OCI-LY1 (cell line): ENCODE data around the gene MAGI2.
"Not testable (repeated sequence)": the region's sequence is repeated elsewhere in the genome, so short reads cannot be mapped to it uniquely, and the experiment has no call there.

Source experiments
- H2AFZ ChIP-seq: fragments of 200-600 bp; sonication (generic), shearing (Covaris generic); 2 replicates; pipeline ENCODE4 v1.6.0; 2014; ENCODE audit warnings: antibody characterized with exemption, mild to moderate bottlenecking, low read length
- H3F3A ChIP-seq: fragments of 200-600 bp; sonication (generic), shearing (Covaris generic); 2 replicates; pipeline ENCODE4 v1.6.0; 2014; ENCODE audit warnings: mild to moderate bottlenecking, antibody characterized with exemption, low read length, moderate library complexity; ENCODE audit not compliant: insufficient read depth
- H3K27ac ChIP-seq: fragments of 200-600 bp; sonication (generic); 2 replicates; pipeline ENCODE4 v1.5.1; 2014; ENCODE audit warnings: low read length, mixed run types, mild to moderate bottlenecking, low read depth; ENCODE audit not compliant: poor library complexity, severe bottlenecking
- H3K27me3 ChIP-seq: fragments of 200-600 bp; sonication (generic); 2 replicates; pipeline ENCODE4 v1.6.0; 2014; ENCODE audit warnings: antibody characterized with exemption, mild to moderate bottlenecking, low read length, moderate library complexity; ENCODE audit not compliant: insufficient read depth
- H3K36me3 ChIP-seq: fragments of 200-600 bp; sonication (generic); 2 replicates; pipeline ENCODE4 v1.6.1; 2014; ENCODE audit warnings: mild to moderate bottlenecking, antibody characterized with exemption, low read length, moderate library complexity, mixed read lengths; ENCODE audit not compliant: insufficient read depth
- H3K4me1 ChIP-seq: fragments of 200-600 bp; sonication (generic); 2 replicates; pipeline ENCODE4 v1.5.1; 2014; ENCODE audit warnings: mild to moderate bottlenecking, low read length, moderate library complexity; ENCODE audit not compliant: insufficient read depth, severe bottlenecking
- H3K4me2 ChIP-seq: fragments of 200-600 bp; sonication (generic), shearing (Covaris generic); 2 replicates; pipeline ENCODE4 v1.6.1; 2014; ENCODE audit warnings: low read length
- H3K4me3 ChIP-seq: fragments of 200-600 bp; sonication (generic); 2 replicates; pipeline ENCODE4 v1.5.1; 2014; ENCODE audit warnings: low read length, low read depth, mild to moderate bottlenecking, mixed read lengths; ENCODE audit not compliant: poor library complexity, severe bottlenecking
- H3K79me2 ChIP-seq: fragments of 200-600 bp; shearing (Covaris generic); 2 replicates; pipeline ENCODE4 v1.6.1; 2016; ENCODE audit warnings: mixed run types, low read length, mixed read lengths; ENCODE audit not compliant: insufficient read depth
- H3K9ac ChIP-seq: fragments of 200-600 bp; sonication (generic), shearing (Covaris generic); 2 replicates; pipeline ENCODE4 v1.6.1; 2014; ENCODE audit warnings: mild to moderate bottlenecking, low read length, mixed read lengths
- H3K9me2 ChIP-seq: fragments of 200-600 bp; sonication (generic), shearing (Covaris generic); 2 replicates; pipeline ENCODE4 v1.6.1; 2014; ENCODE audit warnings: low read depth, mild to moderate bottlenecking, low read length, mixed read lengths
- H3K9me3 ChIP-seq: fragments of 200-600 bp; shearing (Covaris generic); 2 replicates; pipeline ENCODE4 v1.6.1; 2014; ENCODE audit warnings: low read length, mixed read lengths
- H4K20me1 ChIP-seq: fragments of 200-600 bp; sonication (generic), shearing (Covaris generic); 2 replicates; pipeline ENCODE4 v1.6.0; 2016; ENCODE audit warnings: mild to moderate bottlenecking, low read length; ENCODE audit not compliant: insufficient read depth
- EZH2 ChIP-seq: fragments of 200-600 bp; sonication (generic), shearing (Covaris generic); IDR thresholded peaks from 2 replicates; pipeline ENCODE4 v1.8.0; 2017; ENCODE audit warnings: borderline replicate concordance, mixed run types, mild to moderate bottlenecking, antibody characterized with exemption, low read length, moderate library complexity, mixed read lengths
- TF ChIP-seq, protein P1 (sequence below): fragments of 200-600 bp; sonication (generic), shearing (Covaris generic); IDR thresholded peaks from 2 replicates; pipeline ENCODE4 v1.5.1; 2017; ENCODE audit warnings: mild to moderate bottlenecking, antibody characterized with exemption, low read length, moderate library complexity, mixed read lengths

Gene MAGI2

GRCh38 chr7:78296644-78297371 lies 1156.7 kb downstream of the MAGI2 start:
- Histone ChIP-seq H2AFZ (no peak overlapping the region), H3K9ac (no peak overlapping the region), H3K9me2 (no peaks in the 10 kb centered on the region), H3K27me3 (no peaks in the 10 kb centered on the region), H3K4me3 (no peak overlapping the region), H3K4me2 (no peak overlapping the region), H3K36me3 (no peaks in the 10 kb centered on the region), H3K27ac (no peak overlapping the region), H3K4me1 (no peaks in the 10 kb centered on the region), H3K79me2 (no peaks in the 10 kb centered on the region), H3F3A (no peaks in the 10 kb centered on the region), H4K20me1 (no peaks in the 10 kb centered on the region), H3K9me3 (no peaks in the 10 kb centered on the region)
- TF ChIP-seq, protein P1, sequence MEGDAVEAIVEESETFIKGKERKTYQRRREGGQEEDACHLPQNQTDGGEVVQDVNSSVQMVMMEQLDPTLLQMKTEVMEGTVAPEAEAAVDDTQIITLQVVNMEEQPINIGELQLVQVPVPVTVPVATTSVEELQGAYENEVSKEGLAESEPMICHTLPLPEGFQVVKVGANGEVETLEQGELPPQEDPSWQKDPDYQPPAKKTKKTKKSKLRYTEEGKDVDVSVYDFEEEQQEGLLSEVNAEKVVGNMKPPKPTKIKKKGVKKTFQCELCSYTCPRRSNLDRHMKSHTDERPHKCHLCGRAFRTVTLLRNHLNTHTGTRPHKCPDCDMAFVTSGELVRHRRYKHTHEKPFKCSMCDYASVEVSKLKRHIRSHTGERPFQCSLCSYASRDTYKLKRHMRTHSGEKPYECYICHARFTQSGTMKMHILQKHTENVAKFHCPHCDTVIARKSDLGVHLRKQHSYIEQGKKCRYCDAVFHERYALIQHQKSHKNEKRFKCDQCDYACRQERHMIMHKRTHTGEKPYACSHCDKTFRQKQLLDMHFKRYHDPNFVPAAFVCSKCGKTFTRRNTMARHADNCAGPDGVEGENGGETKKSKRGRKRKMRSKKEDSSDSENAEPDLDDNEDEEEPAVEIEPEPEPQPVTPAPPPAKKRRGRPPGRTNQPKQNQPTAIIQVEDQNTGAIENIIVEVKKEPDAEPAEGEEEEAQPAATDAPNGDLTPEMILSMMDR, result no peak
- no peak for TF ChIP-seq EZH2

GRCh38 chr7:78296046-78296597 lies 1157.3 kb downstream of the MAGI2 start:
- H3K36me3 ChIP-seq, result no peaks in the 10 kb centered on the region
- no peak for TF ChIP-seq EZH2
- TF ChIP-seq, protein P1, result no peak
- H3K9me3 ChIP-seq, result no peaks in the 10 kb centered on the region
- H3K79me2 ChIP-seq, result no peaks in the 10 kb centered on the region
- no peaks in the 10 kb centered on the region for H3F3A ChIP-seq
- no peaks in the 10 kb centered on the region for H4K20me1 ChIP-seq
- H3K9ac ChIP-seq, result no peak overlapping the region
- H3K4me1 ChIP-seq, result no peaks in the 10 kb centered on the region
- H3K27me3 ChIP-seq, result no peaks in the 10 kb centered on the region
- no peak overlapping the region for H3K27ac ChIP-seq
- no peak overlapping the region for H2AFZ ChIP-seq
- no peak overlapping the region for H3K4me3 ChIP-seq
- H3K9me2 ChIP-seq, result no peaks in the 10 kb centered on the region
- H3K4me2 ChIP-seq, result no peak overlapping the region

DNA sequence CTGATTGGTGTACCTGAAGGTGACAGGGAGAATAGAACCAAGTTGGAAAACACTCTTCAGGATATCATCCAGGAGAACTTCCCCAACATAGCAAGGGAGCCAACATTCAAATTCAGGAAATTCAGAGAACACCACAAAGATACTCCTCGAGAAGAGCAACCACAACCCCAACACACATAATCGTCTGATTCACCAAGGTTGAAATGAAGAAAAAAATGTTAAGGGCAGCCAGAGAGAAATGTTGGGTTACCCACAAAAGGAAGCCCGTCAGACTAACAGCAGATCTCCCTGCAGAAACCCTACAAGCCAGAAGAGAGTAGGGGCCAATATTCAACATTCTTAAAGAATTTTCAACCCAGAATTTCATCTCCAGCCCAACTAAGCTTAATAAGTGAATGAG lies 1164.0 kb downstream of the MAGI2 start:
- not testable (repeated sequence) for H4K20me1 ChIP-seq, H3F3A ChIP-seq, H3K4me1 ChIP-seq, H2AFZ ChIP-seq, H3K79me2 ChIP-seq, H3K27ac ChIP-seq, H3K9ac ChIP-seq, H3K27me3 ChIP-seq, H3K4me2 ChIP-seq, H3K9me2 ChIP-seq, H3K9me3 ChIP-seq, H3K36me3 ChIP-seq, H3K4me3 ChIP-seq

DNA sequence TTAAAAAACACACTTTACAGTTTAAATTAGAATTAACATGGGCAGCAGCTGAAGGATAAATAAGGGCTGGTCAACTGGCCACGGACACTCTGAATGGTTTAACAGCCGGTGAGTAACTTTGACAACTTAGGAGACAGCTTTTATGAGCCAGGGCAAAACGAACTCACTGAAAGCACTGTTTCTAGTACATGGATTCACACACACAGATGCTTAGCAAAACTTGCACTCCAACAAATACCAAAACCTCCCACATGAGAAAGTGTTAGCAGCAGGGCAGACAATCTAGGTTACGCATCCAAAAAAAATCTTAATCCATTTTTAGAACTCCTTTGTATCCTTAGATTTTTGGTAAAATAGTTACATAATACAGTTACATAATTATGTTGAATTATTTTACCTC lies 1168.5 kb downstream of the MAGI2 start:
- Histone ChIP-seq H3K9me3 (no peaks in the 10 kb centered on the region), H3F3A (no peaks in the 10 kb centered on the region), H3K36me3 (no peaks in the 10 kb centered on the region), H3K4me2 (no peak overlapping the region), H2AFZ (no peak overlapping the region), H3K27ac (no peak overlapping the region), H4K20me1 (no peaks in the 10 kb centered on the region), H3K79me2 (no peaks in the 10 kb centered on the region), H3K9me2 (no peaks in the 10 kb centered on the region), H3K4me3 (no peak overlapping the region), H3K4me1 (no peaks in the 10 kb centered on the region), H3K27me3 (no peaks in the 10 kb centered on the region), H3K9ac (no peak overlapping the region)
- TF ChIP-seq, protein P1, result no peak
- no peak for TF ChIP-seq EZH2
